CD4-positive, alpha-beta T cell (primary cell): ENCODE results near the gene NOTCH1. TPM values are rescaled to one million over a fixed set of nuclear protein-coding genes. Genes with fewer than 3 reads are reported as not detected.

Experiments
- ATAC-seq: fragments of 200-7000 bp; cut with Tn5 transposase; one replicate; pipeline ENCODE4 v1.10.0; 2022; ENCODE audit warnings: mild to moderate bottlenecking; ENCODE audit not compliant: poor library complexity
- CTCF ChIA-PET: fragments of 350-600 bp; sonication (Branson Sonifier 250); formaldehyde crosslinking; loops from one replicate; lab custom pipeline; 2021; ENCODE audit warnings: antibody characterized with exemption, inconsistent platforms; lab: Charles Lee
- POLR2A ChIA-PET: fragments of 350-600 bp; sonication (Branson Sonifier 250); formaldehyde crosslinking; loops from one replicate; lab custom pipeline; 2021; ENCODE audit warnings: antibody characterized with exemption, inconsistent platforms; lab: Charles Lee
- DNase-seq, 14 experiments: peaks; one replicate each; pipeline ENCODE4 v3.0.0-alpha.2; 2013 to 2020; ENCODE audit warnings: mixed read lengths in 2 of 14
- H3K27ac ChIP-seq, 2 donors: one replicate each; pipeline versions ENCODE4 v1.5.1 to v1.7.0; 2013; ENCODE audit warnings: low read length in 2 of 2, low read depth in 1 of 2, mild to moderate bottlenecking in 1 of 2
- H3K27me3 ChIP-seq, 2 experiments: 1 replicate in 1 of 2; 2 replicates in 1 of 2; pipeline versions ENCODE4 v1.6.1 to v1.7.0; 2013; ENCODE audit warnings: low read length in 2 of 2, control low read depth in 1 of 2, mild to moderate bottlenecking in 1 of 2, moderate library complexity in 1 of 2; ENCODE audit not compliant: insufficient read depth in 2 of 2, control insufficient read depth in 1 of 2
- H3K36me3 ChIP-seq: one replicate; pipeline ENCODE4 v1.6.1; 2013; ENCODE audit warnings: low read length, control low read depth; ENCODE audit not compliant: insufficient read depth
- H3K4me1 ChIP-seq: one replicate; pipeline ENCODE4 v1.6.1; 2013; ENCODE audit warnings: low read length, control low read depth; ENCODE audit not compliant: insufficient read depth
- H3K4me3 ChIP-seq: one replicate; pipeline ENCODE4 v1.5.1; 2013; ENCODE audit warnings: mild to moderate bottlenecking, low read length, moderate library complexity
- H3K9me3 ChIP-seq, 2 experiments: 1 replicate in 1 of 2; 2 replicates in 1 of 2; pipeline versions ENCODE4 v1.6.1 to v1.7.0; 2013; ENCODE audit warnings: low read length in 2 of 2, mild to moderate bottlenecking in 2 of 2, control low read depth in 1 of 2, moderate library complexity in 1 of 2; ENCODE audit not compliant: control insufficient read depth in 1 of 2, insufficient read depth in 1 of 2
- H3K27ac Mint-ChIP-seq: one replicate; pipeline ENCODE4 v1.8.0; 2020; ENCODE audit warnings: mixed read lengths
- H3K27me3 Mint-ChIP-seq: one replicate; pipeline ENCODE4 v1.8.0; 2021; ENCODE audit warnings: mixed read lengths
- H3K36me3 Mint-ChIP-seq: one replicate; pipeline ENCODE4 v1.8.0; 2021; ENCODE audit warnings: low read depth, mixed read lengths
- H3K4me1 Mint-ChIP-seq: one replicate; pipeline ENCODE4 v1.8.0; 2021; ENCODE audit warnings: low read depth, mixed read lengths
- H3K4me3 Mint-ChIP-seq: one replicate; pipeline ENCODE4 v1.8.0; 2020; ENCODE audit warnings: mild to moderate bottlenecking, mixed read lengths
- H3K9me3 Mint-ChIP-seq: one replicate; pipeline ENCODE4 v1.8.0; 2020; ENCODE audit warnings: mixed read lengths
- intact Hi-C, 2 experiments: fragments of 100-400 bp; cut with DNase I in 1 of 2; cut with micrococcal nuclease in 1 of 2; formaldehyde crosslinking; loops; one replicate each; pipeline versions ENCODE4 v1.15.1 to v1.9.0; 2023 to 2025; cut with DNase I, micrococcal nuclease
- total RNA-seq, 174 experiments: library from RNA in 2 of 174; stranded (reverse) in 2 of 174; gene quantifications; one replicate each; pipeline ENCODE4 v1.2.3 and lab custom pipeline; 2021 to 2026
- TF ChIP-seq, protein P1 (sequence below): fragments of 200-600 bp; IDR thresholded peaks from one replicate; pipeline ENCODE4 v1.8.0; 2022; ENCODE audit warnings: antibody characterized with exemption, mild to moderate bottlenecking

Gene NOTCH1
- total RNA-seq, 2 experiments from 2014 or later = 30.8 to 34.2 TPM

- ChIA-PET CTCF (no interaction called here), POLR2A (no interaction called here)
- no peak overlapping the region for H3K27ac Mint-ChIP-seq
- H3K9me3 Mint-ChIP-seq = no peaks in the 10 kb centered on the region
- no peak overlapping the region for H3K4me3 ChIP-seq
- no peaks in the 10 kb centered on the region for H3K27me3 Mint-ChIP-seq
- no peak for ATAC-seq
- peaks cover 27% of the 10 kb centered on the region for H3K36me3 Mint-ChIP-seq
- H3K4me1 Mint-ChIP-seq = no peaks in the 10 kb centered on the region
- H3K27ac ChIP-seq = no peak overlapping the region
- no peaks in the 10 kb centered on the region for H3K9me3 ChIP-seq
- no peaks in the 10 kb centered on the region for H3K27me3 ChIP-seq
- intact Hi-C loops = no loop called here
- H3K4me3 Mint-ChIP-seq = no peak overlapping the region
- TF ChIP-seq, protein P1, sequence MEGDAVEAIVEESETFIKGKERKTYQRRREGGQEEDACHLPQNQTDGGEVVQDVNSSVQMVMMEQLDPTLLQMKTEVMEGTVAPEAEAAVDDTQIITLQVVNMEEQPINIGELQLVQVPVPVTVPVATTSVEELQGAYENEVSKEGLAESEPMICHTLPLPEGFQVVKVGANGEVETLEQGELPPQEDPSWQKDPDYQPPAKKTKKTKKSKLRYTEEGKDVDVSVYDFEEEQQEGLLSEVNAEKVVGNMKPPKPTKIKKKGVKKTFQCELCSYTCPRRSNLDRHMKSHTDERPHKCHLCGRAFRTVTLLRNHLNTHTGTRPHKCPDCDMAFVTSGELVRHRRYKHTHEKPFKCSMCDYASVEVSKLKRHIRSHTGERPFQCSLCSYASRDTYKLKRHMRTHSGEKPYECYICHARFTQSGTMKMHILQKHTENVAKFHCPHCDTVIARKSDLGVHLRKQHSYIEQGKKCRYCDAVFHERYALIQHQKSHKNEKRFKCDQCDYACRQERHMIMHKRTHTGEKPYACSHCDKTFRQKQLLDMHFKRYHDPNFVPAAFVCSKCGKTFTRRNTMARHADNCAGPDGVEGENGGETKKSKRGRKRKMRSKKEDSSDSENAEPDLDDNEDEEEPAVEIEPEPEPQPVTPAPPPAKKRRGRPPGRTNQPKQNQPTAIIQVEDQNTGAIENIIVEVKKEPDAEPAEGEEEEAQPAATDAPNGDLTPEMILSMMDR = no peak
- H3K4me1 ChIP-seq = no peaks in the 10 kb centered on the region
- H3K36me3 ChIP-seq = peaks cover 90% of the 10 kb centered on the region
- DNase-seq = no peak
Measured at GRCh38 chr9:136513191-136513590, 32.7 kb downstream of the NOTCH1 start.

GRCh38 chr9:136512651-136513071 lies 33.2 kb downstream of the NOTCH1 start:
- H3K9me3 Mint-ChIP-seq = no peaks in the 10 kb centered on the region
- DNase-seq = peak in 9 of 14 experiments; percentile 17 to 62 (median 27)
- TF ChIP-seq, protein P1 = no peak
- intact Hi-C loops = no loop called here
- H3K36me3 Mint-ChIP-seq = peaks cover 31% of the 10 kb centered on the region
- ChIA-PET POLR2A (no interaction called here), CTCF (no interaction called here)
- H3K27ac Mint-ChIP-seq = no peak overlapping the region
- no peaks in the 10 kb centered on the region for H3K4me1 Mint-ChIP-seq
- Histone ChIP-seq H3K4me1 (no peaks in the 10 kb centered on the region), H3K27me3 (no peaks in the 10 kb centered on the region), H3K36me3 (peaks cover 90% of the 10 kb centered on the region), H3K27ac (no peak overlapping the region), H3K9me3 (no peaks in the 10 kb centered on the region), H3K4me3 (no peak overlapping the region)
- peak; percentile 87 for ATAC-seq
- H3K27me3 Mint-ChIP-seq = no peaks in the 10 kb centered on the region
- H3K4me3 Mint-ChIP-seq = no peak overlapping the region

DNA sequence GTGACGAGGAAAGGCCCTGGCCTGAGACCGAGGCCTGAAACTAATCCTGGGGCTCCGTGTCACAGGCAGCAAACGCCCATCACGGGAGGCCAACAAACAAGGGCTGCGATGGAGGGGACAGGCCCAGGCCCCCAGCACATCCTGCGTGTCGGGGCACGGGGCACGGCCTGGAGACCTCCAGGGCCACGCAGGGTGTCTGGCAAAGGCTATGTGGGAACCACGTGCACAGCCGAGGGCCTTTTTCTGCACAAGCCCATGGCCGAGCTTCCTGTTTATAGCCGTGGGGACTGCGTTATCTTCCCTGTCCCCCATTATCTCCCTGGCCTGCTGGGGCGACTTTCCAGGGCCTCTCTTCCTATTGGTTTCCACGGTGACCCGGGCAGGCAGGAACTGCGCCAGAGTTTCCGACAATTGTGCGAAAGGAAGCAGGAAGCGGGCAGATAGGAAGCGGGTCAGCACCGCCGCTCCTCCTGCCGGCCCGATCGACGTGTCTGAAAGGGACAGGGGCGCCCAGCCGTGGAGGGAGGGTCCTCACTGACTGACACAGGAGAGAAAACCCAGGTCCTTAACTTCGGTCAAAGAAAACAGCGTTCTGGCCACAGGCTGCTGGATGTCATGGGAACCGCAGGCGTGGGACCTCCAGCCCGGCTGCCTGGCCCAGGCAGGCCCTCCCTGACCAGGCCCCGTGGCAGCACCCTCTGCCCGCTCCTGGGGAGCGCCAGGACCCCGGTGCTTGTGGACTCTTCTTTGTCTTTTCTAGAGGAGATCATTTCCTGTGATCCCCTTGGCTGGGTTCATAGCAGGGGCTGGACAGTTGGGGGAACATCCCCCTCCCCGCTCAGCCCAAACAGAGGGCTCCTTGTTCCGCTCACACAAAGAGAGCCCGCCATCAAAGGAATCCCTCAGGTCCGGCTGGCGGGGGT lies 33.9 kb downstream of the NOTCH1 start:
- H3K4me3 Mint-ChIP-seq = no peak overlapping the region
- Histone ChIP-seq H3K36me3 (peaks cover 92% of the 10 kb centered on the region), H3K27me3 (no peaks in the 10 kb centered on the region), H3K4me3 (no peak overlapping the region), H3K9me3 (no peaks in the 10 kb centered on the region), H3K4me1 (no peaks in the 10 kb centered on the region), H3K27ac (no peak overlapping the region)
- DNase-seq = no peak
- H3K9me3 Mint-ChIP-seq = no peaks in the 10 kb centered on the region
- H3K27ac Mint-ChIP-seq = no peak overlapping the region
- intact Hi-C loops = no loop called here
- ChIA-PET POLR2A (no interaction called here), CTCF (no interaction called here)
- no peak for ATAC-seq
- no peaks in the 10 kb centered on the region for H3K4me1 Mint-ChIP-seq
- no peaks in the 10 kb centered on the region for H3K27me3 Mint-ChIP-seq
- peaks cover 33% of the 10 kb centered on the region for H3K36me3 Mint-ChIP-seq
- TF ChIP-seq, protein P1 = no peak
